ENCODE data around the gene LEKR1.
A peak's percentile ranks its signal among the peaks of the same experiment; 100 is the strongest.

Gene LEKR1

DNA sequence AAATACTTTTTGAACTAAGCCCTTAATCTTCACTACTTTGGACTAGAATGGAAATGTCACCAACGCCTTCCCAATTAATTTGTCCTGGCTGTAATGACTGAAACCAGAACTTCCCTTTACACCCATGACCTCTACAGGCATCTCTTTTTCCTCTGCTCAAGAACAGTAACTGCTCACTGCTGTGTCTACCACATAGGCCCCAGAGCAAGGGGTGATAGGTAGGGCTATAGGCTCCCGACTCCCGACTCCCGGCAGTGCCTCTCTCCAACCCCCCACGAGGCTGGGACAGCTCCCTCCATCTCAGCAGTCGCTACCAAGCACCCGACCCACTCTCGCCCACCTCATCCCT is 384 bp upstream of the LEKR1 start:
- H3K9me2 ChIP-seq (replicated peaks; ENCODE audit: insufficient read depth, low read length), result no peaks in the 10 kb centered on the region
- no peaks in the 10 kb centered on the region for H4K20me1 ChIP-seq (ENCODE audit: insufficient read depth, low read length)
- H3K9me3 ChIP-seq (replicated peaks; ENCODE audit: insufficient read depth, low read length), result no peaks in the 10 kb centered on the region
- no peaks in the 10 kb centered on the region for H3K27me3 ChIP-seq (replicated peaks; ENCODE audit: insufficient read depth, low read length)
- TF ChIP-seq EZH2phosphoT487 (IDR thresholded peaks at IDR 0.05; ENCODE audit: low read length) (no peak), EZH2 (optimal IDR thresholded peaks at IDR 0.05; ENCODE audit: low read depth, low read length) (no peak)
- TF ChIP-seq, protein P1, sequence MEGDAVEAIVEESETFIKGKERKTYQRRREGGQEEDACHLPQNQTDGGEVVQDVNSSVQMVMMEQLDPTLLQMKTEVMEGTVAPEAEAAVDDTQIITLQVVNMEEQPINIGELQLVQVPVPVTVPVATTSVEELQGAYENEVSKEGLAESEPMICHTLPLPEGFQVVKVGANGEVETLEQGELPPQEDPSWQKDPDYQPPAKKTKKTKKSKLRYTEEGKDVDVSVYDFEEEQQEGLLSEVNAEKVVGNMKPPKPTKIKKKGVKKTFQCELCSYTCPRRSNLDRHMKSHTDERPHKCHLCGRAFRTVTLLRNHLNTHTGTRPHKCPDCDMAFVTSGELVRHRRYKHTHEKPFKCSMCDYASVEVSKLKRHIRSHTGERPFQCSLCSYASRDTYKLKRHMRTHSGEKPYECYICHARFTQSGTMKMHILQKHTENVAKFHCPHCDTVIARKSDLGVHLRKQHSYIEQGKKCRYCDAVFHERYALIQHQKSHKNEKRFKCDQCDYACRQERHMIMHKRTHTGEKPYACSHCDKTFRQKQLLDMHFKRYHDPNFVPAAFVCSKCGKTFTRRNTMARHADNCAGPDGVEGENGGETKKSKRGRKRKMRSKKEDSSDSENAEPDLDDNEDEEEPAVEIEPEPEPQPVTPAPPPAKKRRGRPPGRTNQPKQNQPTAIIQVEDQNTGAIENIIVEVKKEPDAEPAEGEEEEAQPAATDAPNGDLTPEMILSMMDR (IDR thresholded peaks at IDR 0.05; ENCODE audit: low read length), result no peak
- H3K4me2 ChIP-seq (ENCODE audit: low read depth, low read length), result peak overlapping the region; percentile 78
- peaks cover 7% of the 10 kb centered on the region for H3K4me1 ChIP-seq (ENCODE audit: low read length)
- peak overlapping the region; percentile 82 for H2AFZ ChIP-seq (ENCODE audit: low read length)
- peak overlapping the region; percentile 40 for H3K9ac ChIP-seq (ENCODE audit: low read length)
- H3F3A ChIP-seq (ENCODE audit: insufficient read depth, low read length), result no peaks in the 10 kb centered on the region
- H3K27ac ChIP-seq (ENCODE audit: low read length), result no peak overlapping the region
- peak overlapping the region; percentile 60 for H3K4me3 ChIP-seq (ENCODE audit: low read length)
- no peaks in the 10 kb centered on the region for H3K36me3 ChIP-seq (replicated peaks; ENCODE audit: insufficient read depth, low read length)
- H3K79me2 ChIP-seq (ENCODE audit: low read length), result no peaks in the 10 kb centered on the region
- DNase-seq, result no peak

DNA sequence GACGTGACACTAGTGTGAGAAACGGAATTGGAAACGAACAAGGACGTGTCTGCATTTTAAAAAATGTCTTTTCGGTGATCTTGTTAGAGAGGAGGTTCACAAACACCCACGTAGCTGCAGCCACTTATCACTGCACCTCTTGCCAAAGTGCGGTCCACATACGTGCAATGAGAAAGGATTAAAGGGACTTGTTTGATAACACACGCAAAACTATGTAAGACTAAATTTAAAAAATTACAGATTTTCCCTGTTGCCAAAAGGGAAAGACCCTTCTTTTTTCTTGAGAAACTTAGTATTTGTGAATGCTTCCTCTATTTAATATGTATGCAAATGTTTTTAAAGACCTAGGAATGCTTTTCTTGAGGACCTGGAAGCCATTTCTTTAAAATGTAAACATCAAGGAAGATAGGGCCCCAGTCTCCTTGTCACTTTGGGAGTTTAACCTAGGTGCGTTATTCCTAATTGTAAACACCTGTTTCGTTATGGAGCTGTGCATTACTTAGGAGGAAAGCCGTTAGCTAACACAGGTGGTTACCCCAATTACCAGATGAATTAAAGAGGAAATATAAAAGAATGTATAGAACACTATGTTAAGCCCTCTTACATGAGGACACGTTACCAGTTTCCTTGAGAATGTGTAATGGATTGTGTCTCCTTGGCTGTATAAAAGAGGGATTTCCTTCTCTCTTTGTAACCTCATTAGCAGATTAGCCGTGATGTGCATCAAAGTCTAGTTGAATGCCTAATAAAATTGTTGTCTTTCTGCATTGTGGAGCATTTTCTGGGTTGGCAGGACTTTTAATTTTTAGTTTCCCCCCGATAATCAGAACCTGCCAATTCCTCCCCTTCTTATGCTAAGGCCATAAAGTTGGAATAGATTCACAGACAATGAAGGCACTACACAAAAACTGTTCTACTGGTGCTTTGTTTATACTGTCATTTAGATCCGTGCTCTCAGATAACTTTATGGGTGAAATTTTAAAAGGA is 1.0 kb downstream of the LEKR1 start:
- H2AFZ ChIP-seq (ENCODE audit: low read length), result peak overlapping the region; percentile 82; the same call in 1 of the 2 replicates
- DNase-seq, result no peak
- H3K9me2 ChIP-seq (replicated peaks; ENCODE audit: insufficient read depth, low read length), result no peaks in the 10 kb centered on the region
- no peaks in the 10 kb centered on the region for H3F3A ChIP-seq (ENCODE audit: insufficient read depth, low read length)
- H3K9ac ChIP-seq (ENCODE audit: low read length), result no peak overlapping the region
- H4K20me1 ChIP-seq (ENCODE audit: insufficient read depth, low read length), result no peaks in the 10 kb centered on the region
- H3K36me3 ChIP-seq (replicated peaks; ENCODE audit: insufficient read depth, low read length), result no peaks in the 10 kb centered on the region
- H3K27me3 ChIP-seq (replicated peaks; ENCODE audit: insufficient read depth, low read length), result no peaks in the 10 kb centered on the region
- no peaks in the 10 kb centered on the region for H3K9me3 ChIP-seq (replicated peaks; ENCODE audit: insufficient read depth, low read length)
- peak overlapping the region; percentile 60; the same call in 1 of the 2 replicates for H3K4me3 ChIP-seq (ENCODE audit: low read length)
- peak overlapping the region; percentile 78 for H3K4me2 ChIP-seq (ENCODE audit: low read depth, low read length)
- H3K27ac ChIP-seq (ENCODE audit: low read length), result no peak overlapping the region
- H3K4me1 ChIP-seq (ENCODE audit: low read length), result peaks cover 4% of the 10 kb centered on the region; the same call in 1 of the 2 replicates
- TF ChIP-seq EZH2 (optimal IDR thresholded peaks at IDR 0.05; ENCODE audit: low read depth, low read length) (no peak), EZH2phosphoT487 (IDR thresholded peaks at IDR 0.05; ENCODE audit: low read length) (no peak)
- TF ChIP-seq, protein P1 (IDR thresholded peaks at IDR 0.05; ENCODE audit: low read length), result no peak
- no peaks in the 10 kb centered on the region for H3K79me2 ChIP-seq (ENCODE audit: low read length)

DNA sequence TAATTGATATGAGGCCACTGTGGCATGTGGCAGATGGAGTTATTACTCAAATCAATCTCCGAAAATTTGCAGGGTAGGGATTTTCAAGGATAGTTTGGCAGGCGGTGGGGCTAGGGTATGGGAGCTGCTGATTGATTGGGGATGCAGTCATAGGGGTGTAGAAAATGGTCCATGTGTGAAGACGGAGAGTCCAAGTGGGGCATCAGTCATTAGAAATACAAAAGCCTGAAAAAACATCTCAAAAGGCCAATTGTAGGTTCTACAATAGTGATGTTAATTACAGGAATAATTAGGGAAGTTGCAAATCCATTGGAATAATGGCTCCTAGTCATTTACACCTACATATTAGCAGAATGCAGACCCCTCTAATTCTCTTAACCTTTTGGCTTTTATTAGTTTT is 4.9 kb downstream of the LEKR1 start:
- no peak for TF ChIP-seq EZH2phosphoT487 (IDR thresholded peaks at IDR 0.05; ENCODE audit: low read length)
- TF ChIP-seq EZH2 (optimal IDR thresholded peaks at IDR 0.05; ENCODE audit: low read depth, low read length), result no peak

More for the DNA sequence above, 4.9 kb downstream of the LEKR1 start:
- Histone ChIP-seq H3K9ac (ENCODE audit: low read length) (no peak overlapping the region), H3K9me3 (replicated peaks; ENCODE audit: insufficient read depth, low read length) (no peaks in the 10 kb centered on the region), H3K27me3 (replicated peaks; ENCODE audit: insufficient read depth, low read length) (no peaks in the 10 kb centered on the region), H3K27ac (ENCODE audit: low read length) (no peak overlapping the region), H3K4me3 (ENCODE audit: low read length) (no peak overlapping the region), H3K79me2 (ENCODE audit: low read length) (no peaks in the 10 kb centered on the region), H3F3A (ENCODE audit: insufficient read depth, low read length) (no peaks in the 10 kb centered on the region), H4K20me1 (ENCODE audit: insufficient read depth, low read length) (no peaks in the 10 kb centered on the region), H3K4me1 (ENCODE audit: low read length) (peaks cover 18% of the 10 kb centered on the region), H2AFZ (ENCODE audit: low read length) (no peak overlapping the region), H3K9me2 (replicated peaks; ENCODE audit: insufficient read depth, low read length) (no peaks in the 10 kb centered on the region), H3K36me3 (replicated peaks; ENCODE audit: insufficient read depth, low read length) (no peaks in the 10 kb centered on the region), H3K4me2 (ENCODE audit: low read depth, low read length) (no peak overlapping the region)
- no peak for DNase-seq
